Measurements from ENCODE around the gene ARL16. TPM values are rescaled to one million over a fixed set of nuclear protein-coding genes. Genes with fewer than 3 reads are reported as not detected.
"Not testable (repeated sequence)": the region's sequence is repeated elsewhere in the genome, so short reads cannot be mapped to it uniquely, and the experiment has no call there.

The ARL16 gene
- total and polyA plus RNA-seq, 2 of the 8 experiments (the other 6 are each of a cell fraction or from before 2014, with no cell fraction given): 37.0 to 60.8 TPM

GRCh38 chr17:81675515-81676221 lies 7.9 kb downstream of the ARL16 start:
- not testable (repeated sequence) for H3K4me1 ChIP-seq (replicated peaks in 1 of 4; ENCODE audit: control insufficient read depth in 3 of 4, insufficient read depth in 4 of 4, low read length in 3 of 4); H2BK12ac ChIP-seq (ENCODE audit: low read depth, low read length); H2BK20ac ChIP-seq (ENCODE audit: low read length); H3K14ac ChIP-seq (ENCODE audit: insufficient read length); H3K23ac ChIP-seq (ENCODE audit: insufficient read length); H2BK5ac ChIP-seq (ENCODE audit: low read depth, low read length); H2AK5ac ChIP-seq (ENCODE audit: low read depth, low read length); H3K27me3 ChIP-seq (replicated peaks in 1 of 4; ENCODE audit: control insufficient read depth in 3 of 4, extremely low read depth in 1 of 4, insufficient read depth in 3 of 4, low read length in 3 of 4); H3K79me1 ChIP-seq (ENCODE audit: low read depth, low read length); H2BK15ac ChIP-seq (ENCODE audit: low read length); H3K56ac ChIP-seq (replicated peaks; ENCODE audit: insufficient read length, low read depth, low read length); H3K4ac ChIP-seq (replicated peaks; ENCODE audit: insufficient read length, low read depth, low read length); H3K23me2 ChIP-seq (ENCODE audit: low read depth, low read length); H4K8ac ChIP-seq (ENCODE audit: extremely low read depth, insufficient read depth, low read length); H2AFZ ChIP-seq (ENCODE audit: low read length); H3K4me3 ChIP-seq (ENCODE audit: extremely low read depth in 1 of 4, insufficient read depth in 2 of 4, low read depth in 3 of 4, low read length in 4 of 4); H2BK120ac ChIP-seq (replicated peaks; ENCODE audit: low read depth, low read length); H3K79me2 ChIP-seq (ENCODE audit: control insufficient read depth in 1 of 2, insufficient read depth in 2 of 2, low read length in 2 of 2); H4K91ac ChIP-seq (replicated peaks; ENCODE audit: insufficient read length, low read length); H4K5ac ChIP-seq (ENCODE audit: insufficient read length, low read depth, low read length); H3K27ac ChIP-seq (ENCODE audit: low read depth, low read length); H3K9me3 ChIP-seq (ENCODE audit: insufficient read depth in 2 of 2, low read depth in 1 of 2, low read length in 1 of 2); H3K18ac ChIP-seq (ENCODE audit: extremely low read depth, low read length); H3K9ac ChIP-seq (replicated peaks in 1 of 4; ENCODE audit: extremely low read depth in 1 of 4, low read depth in 3 of 4, low read length in 3 of 4); H3K4me2 ChIP-seq (ENCODE audit: insufficient read depth in 1 of 2, low read depth in 2 of 2, low read length in 2 of 2)
- peak; percentile 24 for FAIRE-seq
- peaks cover 5 to 22% of the 10 kb centered on the region in 2 experiments for H4K20me1 ChIP-seq (replicated peaks in 1 of 2; ENCODE audit: control insufficient read depth in 1 of 2, insufficient read depth in 2 of 2, low read length in 2 of 2)
- peaks cover 17 to 35% (median 32%) of the 10 kb centered on the region in 4 experiments for H3K36me3 ChIP-seq (ENCODE audit: control insufficient read depth in 2 of 4, insufficient read depth in 4 of 4, low read length in 3 of 4)
- 0 out of 2 replicates have a peak, but pooled peaks have one; percentile 11 for TF ChIP-seq POLR2AphosphoS5 (IDR thresholded peaks at IDR 0.05; ENCODE audit: low read depth, low read length)
- TF ChIP-seq, protein P1, sequence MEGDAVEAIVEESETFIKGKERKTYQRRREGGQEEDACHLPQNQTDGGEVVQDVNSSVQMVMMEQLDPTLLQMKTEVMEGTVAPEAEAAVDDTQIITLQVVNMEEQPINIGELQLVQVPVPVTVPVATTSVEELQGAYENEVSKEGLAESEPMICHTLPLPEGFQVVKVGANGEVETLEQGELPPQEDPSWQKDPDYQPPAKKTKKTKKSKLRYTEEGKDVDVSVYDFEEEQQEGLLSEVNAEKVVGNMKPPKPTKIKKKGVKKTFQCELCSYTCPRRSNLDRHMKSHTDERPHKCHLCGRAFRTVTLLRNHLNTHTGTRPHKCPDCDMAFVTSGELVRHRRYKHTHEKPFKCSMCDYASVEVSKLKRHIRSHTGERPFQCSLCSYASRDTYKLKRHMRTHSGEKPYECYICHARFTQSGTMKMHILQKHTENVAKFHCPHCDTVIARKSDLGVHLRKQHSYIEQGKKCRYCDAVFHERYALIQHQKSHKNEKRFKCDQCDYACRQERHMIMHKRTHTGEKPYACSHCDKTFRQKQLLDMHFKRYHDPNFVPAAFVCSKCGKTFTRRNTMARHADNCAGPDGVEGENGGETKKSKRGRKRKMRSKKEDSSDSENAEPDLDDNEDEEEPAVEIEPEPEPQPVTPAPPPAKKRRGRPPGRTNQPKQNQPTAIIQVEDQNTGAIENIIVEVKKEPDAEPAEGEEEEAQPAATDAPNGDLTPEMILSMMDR (IDR thresholded peaks at IDR 0.05; ENCODE audit: control extremely low read depth in 1 of 3, insufficient read depth in 1 of 3, low read depth in 1 of 3, low read length in 3 of 3): peak; percentile 15 to 44 (median 24); a peak in 3 of 4 replicates
- peak; percentile 27 to 32; a peak in 2 of 4 replicates for TF ChIP-seq RAD21 (IDR thresholded peaks at IDR 0.05 in 1 of 2, conservative IDR thresholded peaks at IDR 0.05 in 1 of 2; ENCODE audit: low read depth in 2 of 2, low read length in 2 of 2)
- peak in 1 of 2 experiments; percentile 68 for DNase-seq (ENCODE audit: low read depth in 1 of 2, low spot score in 2 of 2)
- 52% methylated on average over 18 of the region's 18 CpGs; no CpG with 5 or more reads in 1 of the 2 experiments for WGBS, 2 experiments (ENCODE audit: extremely low coverage in 1 of 2, insufficient coverage in 1 of 2, insufficient read length in 1 of 2, insufficient replicate concordance in 2 of 2, low coverage in 1 of 2, low lambda C conversion rate in 2 of 2, missing lambda C conversion rate in 1 of 2)
- CTCF ChIA-PET (ENCODE audit: partially characterized antibody): interaction anchor here (0.6 to 4.9 kb wide), 18 partner anchors 9 to 397 kb away, joined by 3 to 20 read pairs (median 4); partner anchors contain the start of genes CCDC137, OXLD1 and PDE6G
- POLR2A ChIA-PET (ENCODE audit: partially characterized antibody): interaction anchor here (0.6 to 28.4 kb wide), 18 partner anchors 8 to 185 kb away, joined by 3 to 436 read pairs (median 4); partner anchors contain the start of genes ARL16, CCDC137, HGS and MRPL12
